Fibroblast of skin of back (primary cell): ENCODE measurements around the gene FOXA2.

Experiments
- DNase-seq: peaks from one replicate; pipeline ENCODE4 v3.0.0-alpha.2; 2013

Gene FOXA2

DNA sequence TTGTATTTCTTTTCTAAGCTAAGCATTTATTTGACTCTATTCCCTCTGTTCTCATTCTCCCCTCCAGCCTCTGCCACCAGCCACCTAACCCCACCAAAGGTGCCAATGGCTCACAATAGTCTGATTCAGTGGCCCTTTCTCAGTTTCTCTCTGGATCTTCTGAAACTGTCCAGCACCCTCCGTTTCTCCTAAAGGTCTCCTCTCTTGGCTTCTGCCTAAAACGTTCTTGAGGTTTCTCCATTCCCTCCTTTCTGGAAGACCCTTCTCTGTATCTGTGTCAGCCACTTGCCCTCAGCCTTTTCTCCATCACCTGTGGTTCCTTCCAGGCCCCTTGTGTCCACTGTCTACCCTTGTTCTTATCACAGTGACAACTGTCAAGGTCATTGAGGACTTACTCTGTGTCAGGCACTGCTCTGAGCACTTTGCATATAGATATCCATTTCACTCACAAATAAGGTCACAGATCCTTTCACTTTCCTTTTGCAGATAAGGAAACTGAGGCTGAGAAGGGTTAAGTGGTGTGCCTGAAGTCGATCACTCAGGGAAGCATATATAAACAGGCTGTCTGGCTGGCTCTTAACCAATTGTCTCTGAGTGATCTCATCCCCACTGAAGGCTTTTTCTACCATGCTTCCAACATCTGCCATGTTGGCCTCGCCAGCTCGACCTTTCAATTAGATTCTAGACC lies 48.1 kb downstream of the FOXA2 start:
- no peak for DNase-seq

DNA sequence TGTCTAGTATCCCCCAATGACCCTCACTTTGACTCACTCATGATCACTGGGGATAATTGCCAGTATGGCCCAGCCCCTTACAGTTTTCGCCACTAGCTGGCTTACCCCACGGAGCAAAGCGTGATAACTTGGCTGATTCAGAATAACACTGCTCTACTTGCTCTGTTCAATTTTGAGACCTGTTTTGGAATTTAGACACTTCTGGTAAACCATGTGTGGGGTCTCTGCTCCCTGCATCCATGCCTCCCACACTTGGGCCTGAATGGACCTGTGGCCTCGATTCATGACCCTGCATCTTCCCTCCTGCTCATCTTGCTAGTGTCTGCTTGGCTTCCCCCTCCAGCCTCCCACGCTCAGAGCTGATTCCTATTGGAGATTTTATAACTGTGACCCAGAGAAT lies 48.9 kb downstream of the FOXA2 start:
- no peak for DNase-seq

DNA sequence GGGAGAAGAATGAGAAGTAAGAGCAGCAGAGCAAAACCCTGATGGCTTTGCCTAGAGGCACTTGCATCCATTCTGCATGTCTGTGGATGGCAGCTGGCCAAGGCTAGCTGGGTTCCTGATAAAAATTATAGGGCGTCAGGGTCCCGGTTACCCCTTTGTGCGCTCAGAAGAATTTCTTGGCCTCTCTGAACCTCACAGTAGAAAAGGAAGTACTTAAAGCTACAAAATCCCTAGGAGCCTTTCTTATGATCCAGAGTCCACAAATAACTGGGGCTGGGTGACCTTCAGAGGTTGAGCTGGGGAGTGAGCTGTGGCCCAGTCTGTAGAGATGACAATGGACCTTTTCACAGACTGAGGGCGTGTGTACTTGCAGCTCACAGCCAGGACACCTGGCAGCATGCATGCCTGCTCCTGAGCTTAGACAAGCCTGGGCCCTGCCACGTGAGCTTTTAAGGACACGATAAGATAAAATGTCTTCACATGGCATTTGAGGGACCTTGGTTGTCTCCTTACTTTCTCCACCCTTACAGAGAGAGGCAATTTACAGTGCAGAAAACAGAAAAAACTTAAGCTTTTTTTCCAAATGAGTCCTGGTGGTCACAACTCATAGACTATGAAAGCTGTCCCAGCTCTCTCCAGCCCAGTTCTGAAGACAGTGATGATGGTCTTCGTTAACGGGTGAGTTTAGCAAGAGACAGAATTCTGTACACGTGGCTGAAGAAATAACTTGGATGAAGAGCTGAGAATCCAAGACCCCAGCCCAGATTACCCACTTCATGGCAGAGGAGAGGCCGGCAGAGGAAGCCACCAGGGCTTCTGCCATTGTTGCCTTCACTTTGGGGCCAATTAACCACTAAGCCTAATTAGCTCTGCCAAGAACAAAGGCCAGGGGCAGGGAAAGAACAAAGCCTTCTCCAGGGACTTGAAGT lies 50.3 kb downstream of the FOXA2 start:
- no peak for DNase-seq

DNA sequence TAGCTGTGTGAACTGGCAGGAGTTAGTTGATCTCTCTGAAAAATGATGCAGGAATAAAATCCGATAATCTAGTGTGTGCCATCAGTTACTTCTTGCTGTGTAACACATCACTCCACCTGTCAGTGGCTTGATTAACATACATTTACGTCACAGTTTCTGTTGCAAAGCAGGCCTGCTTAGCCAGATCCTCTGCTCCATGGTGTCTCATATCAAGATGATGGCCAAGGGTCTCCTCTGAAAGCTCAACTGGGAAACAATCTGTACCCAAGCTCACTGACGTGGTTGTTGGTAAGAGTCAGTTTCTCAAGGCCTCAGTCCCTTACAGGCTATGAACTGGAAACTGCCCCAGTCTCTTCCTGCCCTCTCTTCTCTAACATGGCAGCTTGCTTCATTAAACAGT lies 51.8 kb downstream of the FOXA2 start:
- no peak for DNase-seq

DNA sequence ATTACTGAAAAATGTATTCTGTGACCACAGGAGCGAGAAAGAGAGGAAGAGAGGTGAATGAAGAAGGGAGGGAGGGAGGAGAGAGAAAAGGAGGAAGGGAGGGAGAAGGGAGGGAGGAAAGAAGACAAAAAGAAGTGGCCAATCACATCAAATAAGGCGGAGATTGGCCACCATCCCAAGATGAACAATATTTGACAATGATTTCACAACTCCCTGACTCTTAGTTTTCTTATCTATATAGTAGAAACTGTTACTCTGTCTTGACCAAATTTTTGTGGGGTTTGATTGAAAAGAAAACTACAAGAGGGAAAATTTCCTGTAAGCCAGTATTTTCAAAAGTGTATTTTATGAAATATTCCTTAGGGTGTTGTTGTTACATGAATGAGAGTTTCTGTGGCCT lies 52.6 kb downstream of the FOXA2 start:
- DNase-seq = no peak

DNA sequence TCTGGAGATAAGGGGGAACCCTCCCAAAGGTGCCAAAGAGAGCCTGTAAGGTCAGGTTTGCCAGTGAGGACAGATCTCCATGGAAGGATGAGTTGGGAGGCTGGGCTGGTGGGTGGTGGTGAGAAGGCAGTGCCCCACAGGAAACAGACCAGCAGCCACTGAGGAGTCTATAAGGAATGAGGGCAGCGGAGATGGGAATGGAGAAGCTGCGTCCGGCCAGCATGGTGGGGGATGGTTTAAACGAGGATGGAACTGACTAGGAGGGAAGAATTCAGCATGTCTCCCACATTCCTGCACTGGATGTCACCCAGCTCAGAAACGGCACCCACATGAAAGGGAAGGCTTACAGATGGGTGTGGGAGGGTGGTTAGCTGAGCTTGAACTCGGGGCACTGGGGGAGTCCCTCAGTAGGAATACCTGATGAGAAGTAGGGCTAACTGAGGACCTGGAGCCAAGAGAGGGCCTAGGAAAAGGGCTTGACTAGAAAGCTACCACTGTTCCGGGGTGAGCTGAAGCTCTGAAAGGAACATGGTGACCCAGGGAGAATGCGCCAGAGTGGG lies 53.2 kb downstream of the FOXA2 start:
- DNase-seq = no peak
